Measurements from ENCODE around the gene PSMA1.

DNA sequence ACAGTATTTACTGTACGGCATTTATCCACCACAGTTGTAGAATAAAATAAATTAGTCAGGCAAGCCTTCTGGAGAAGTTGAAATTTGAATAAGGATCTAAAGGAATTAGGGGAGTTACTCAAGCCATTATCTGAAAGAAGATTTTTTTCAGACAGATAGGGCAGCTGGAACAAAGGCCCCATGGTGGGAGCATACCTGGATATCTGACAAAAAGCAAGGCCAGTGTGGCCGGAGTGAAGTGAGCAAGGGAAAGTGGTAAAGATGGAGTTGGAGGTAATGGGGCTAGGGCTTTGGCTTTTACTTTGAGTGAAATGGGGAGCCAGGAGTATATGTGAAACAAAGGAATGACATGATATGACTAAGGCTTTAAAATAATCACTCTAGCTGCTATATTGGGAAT, 45.7 kb upstream of the PSMA1 start:
- TF ChIP-seq, protein P1, sequence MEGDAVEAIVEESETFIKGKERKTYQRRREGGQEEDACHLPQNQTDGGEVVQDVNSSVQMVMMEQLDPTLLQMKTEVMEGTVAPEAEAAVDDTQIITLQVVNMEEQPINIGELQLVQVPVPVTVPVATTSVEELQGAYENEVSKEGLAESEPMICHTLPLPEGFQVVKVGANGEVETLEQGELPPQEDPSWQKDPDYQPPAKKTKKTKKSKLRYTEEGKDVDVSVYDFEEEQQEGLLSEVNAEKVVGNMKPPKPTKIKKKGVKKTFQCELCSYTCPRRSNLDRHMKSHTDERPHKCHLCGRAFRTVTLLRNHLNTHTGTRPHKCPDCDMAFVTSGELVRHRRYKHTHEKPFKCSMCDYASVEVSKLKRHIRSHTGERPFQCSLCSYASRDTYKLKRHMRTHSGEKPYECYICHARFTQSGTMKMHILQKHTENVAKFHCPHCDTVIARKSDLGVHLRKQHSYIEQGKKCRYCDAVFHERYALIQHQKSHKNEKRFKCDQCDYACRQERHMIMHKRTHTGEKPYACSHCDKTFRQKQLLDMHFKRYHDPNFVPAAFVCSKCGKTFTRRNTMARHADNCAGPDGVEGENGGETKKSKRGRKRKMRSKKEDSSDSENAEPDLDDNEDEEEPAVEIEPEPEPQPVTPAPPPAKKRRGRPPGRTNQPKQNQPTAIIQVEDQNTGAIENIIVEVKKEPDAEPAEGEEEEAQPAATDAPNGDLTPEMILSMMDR (conservative IDR thresholded peaks at IDR 0.05): no peak
- TF ChIP-seq ZFX (IDR thresholded peaks at IDR 0.05): no peak

Measured in C4-2B (cell line).